ENCODE results near the gene GNA12. TPM values are rescaled to one million over a fixed set of nuclear protein-coding genes. Genes with fewer than 3 reads are reported as not detected.

Gene GNA12
- total and polyA plus RNA-seq, 9 of the 15 experiments (the other 6 are each of a cell fraction or from before 2014, with no cell fraction given): 0.65 to 32.7 (median 9.6) TPM

DNA sequence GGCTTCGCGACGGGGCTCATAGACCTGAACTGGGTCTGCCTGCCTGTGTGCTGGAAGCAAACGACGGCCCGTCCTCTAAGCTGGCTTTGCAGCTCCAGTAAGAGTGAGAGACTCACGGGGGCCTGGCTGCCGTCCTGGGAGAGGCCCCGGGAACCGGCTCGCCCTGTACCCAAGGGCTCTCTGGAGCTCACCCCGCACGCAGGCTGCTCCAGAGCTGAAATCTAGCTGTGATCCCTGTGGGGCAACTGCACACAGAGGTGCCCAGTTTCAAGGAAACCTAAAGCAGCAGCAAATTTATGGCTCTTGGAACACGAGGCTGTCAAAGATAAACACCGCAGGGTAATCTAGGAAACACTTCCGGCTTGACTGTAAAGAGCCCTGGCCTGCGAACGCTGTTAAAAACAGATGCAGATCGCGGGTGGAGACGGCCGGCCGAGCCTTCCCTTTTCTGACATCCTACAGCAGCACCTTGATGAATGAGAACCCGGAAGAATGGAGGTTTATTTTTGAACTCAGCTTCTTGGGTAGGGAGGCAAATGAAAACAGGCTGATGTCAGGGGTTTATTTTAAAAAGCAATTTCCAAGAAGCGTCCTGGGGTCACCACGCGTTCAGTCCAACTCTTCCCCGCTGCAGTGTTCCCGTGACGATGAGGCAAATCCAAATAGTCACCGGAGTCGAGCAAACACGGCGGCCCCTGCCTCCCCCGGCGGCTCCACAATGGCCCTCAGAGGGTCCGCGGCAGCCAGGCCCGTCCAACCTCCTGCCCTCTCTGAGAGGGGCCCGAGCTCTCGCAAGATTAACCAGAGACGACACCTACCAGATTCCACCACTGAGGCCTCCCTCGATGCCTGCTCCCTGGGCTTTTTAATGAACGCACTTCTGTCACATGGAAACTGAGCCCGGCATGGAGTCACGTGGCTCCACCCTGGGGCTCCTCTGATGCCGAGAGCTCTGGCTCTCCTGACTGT, 126.5 kb downstream of the GNA12 start (continued):
- TF ChIP-seq PML (IDR thresholded peaks at IDR 0.05; ENCODE audit: low read length) (peak; percentile 73), ZNF592 (IDR thresholded peaks at IDR 0.05) (peak; percentile 97), GABPA (tag; conservative IDR thresholded peaks at IDR 0.05; ENCODE audit: low read depth) (peak; percentile 80), NFXL1 (CRISPR knock-in tag; IDR thresholded peaks at IDR 0.05) (0 out of 2 replicates have a peak, but pooled peaks have one; percentile 73), ARNT (IDR thresholded peaks at IDR 0.05) (peak in 1 of 2 experiments; percentile 63; a peak in 1 of 4 replicates), CBX3 (IDR thresholded peaks at IDR 0.05; ENCODE audit: borderline replicate concordance in 1 of 2, low read length in 2 of 2) (peak in 1 of 2 experiments; percentile 40; a peak in 1 of 3 replicates), ZNF583 (CRISPR knock-in tag; IDR thresholded peaks at IDR 0.05) (peak; percentile 14; the same call in 1 of the 2 replicates), ZFX (CRISPR knock-in tag; IDR thresholded peaks at IDR 0.05) (peak; percentile 90), RNF2 (IDR thresholded peaks at IDR 0.05) (peak; percentile 87), MTA2 (IDR thresholded peaks at IDR 0.05; ENCODE audit: low read depth) (peak; percentile 43; the same call in 1 of the 2 replicates), ELF4 (CRISPR knock-in tag; IDR thresholded peaks at IDR 0.05) (peak; percentile 88; the same call in 1 of the 2 replicates), SRF (CRISPR knock-in tag; IDR thresholded peaks at IDR 0.05) (no peak), NR0B1 (IDR thresholded peaks at IDR 0.05; ENCODE audit: partially characterized antibody) (no peak), FOXP1 (CRISPR knock-in tag; IDR thresholded peaks at IDR 0.05) (peak; percentile 74; the same call in 1 of the 2 replicates), FOXA1 (IDR thresholded peaks at IDR 0.05; ENCODE audit: borderline replicate concordance) (no peak), E2F3 (CRISPR knock-in tag; IDR thresholded peaks at IDR 0.05) (peak; percentile 55; the same call in 1 of the 2 replicates)
- TF ChIP-seq, protein P1, sequence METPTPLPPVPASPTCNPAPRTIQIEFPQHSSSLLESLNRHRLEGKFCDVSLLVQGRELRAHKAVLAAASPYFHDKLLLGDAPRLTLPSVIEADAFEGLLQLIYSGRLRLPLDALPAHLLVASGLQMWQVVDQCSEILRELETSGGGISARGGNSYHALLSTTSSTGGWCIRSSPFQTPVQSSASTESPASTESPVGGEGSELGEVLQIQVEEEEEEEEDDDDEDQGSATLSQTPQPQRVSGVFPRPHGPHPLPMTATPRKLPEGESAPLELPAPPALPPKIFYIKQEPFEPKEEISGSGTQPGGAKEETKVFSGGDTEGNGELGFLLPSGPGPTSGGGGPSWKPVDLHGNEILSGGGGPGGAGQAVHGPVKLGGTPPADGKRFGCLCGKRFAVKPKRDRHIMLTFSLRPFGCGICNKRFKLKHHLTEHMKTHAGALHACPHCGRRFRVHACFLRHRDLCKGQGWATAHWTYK (CRISPR knock-in tag; IDR thresholded peaks at IDR 0.05): peak; percentile 43; the same call in 1 of the 2 replicates

Data from K562 (cell line).